KBM-7 (cell line): ENCODE measurements around the gene CNKSR1.
A peak's percentile ranks its signal among the peaks of the same experiment; 100 is the strongest.
"Not testable (repeated sequence)": the region's sequence is repeated elsewhere in the genome, so short reads cannot be mapped to it uniquely, and the experiment has no call there.

ENCODE experiments used
- DNase-seq: peaks from one replicate; pipeline ENCODE4 v3.0.0-alpha.2; 2015
- in situ Hi-C: fragments of 300-500 bp; cut with MboI; formaldehyde crosslinking; loops from 2 replicates; pipeline ENCODE4 v1.14.3; 2020; ENCODE audit warnings: low sequenced_read_pairs, low pct_unique_long_range_greater_than_20kb, mixed read lengths

Gene CNKSR1

GRCh38 chr1:26213335-26213905, 36.1 kb downstream of the CNKSR1 start:
- no peak for DNase-seq
- in situ Hi-C loops: no loop called here

DNA sequence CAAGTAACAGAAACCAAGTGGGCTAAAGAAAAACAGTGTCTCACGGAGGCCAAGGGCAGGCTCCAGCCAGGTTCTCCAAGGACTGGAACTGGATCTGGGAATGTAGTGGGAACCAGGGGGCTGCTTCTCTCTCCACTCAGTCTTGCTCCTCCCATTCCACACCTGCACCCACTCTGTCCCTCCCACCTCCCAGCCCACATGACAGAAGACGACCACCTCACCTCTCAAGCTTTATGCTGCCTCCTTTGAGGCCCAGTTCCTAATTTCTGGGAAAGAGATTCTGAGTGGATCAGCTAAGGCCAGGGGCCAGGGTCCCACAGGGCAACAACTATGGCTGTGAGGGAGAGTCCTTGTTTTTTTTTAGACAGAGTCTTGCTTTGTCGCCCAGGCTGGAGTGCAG, 38.0 kb downstream of the CNKSR1 start:
- no peak for DNase-seq
- in situ Hi-C loops: no loop called here

DNA sequence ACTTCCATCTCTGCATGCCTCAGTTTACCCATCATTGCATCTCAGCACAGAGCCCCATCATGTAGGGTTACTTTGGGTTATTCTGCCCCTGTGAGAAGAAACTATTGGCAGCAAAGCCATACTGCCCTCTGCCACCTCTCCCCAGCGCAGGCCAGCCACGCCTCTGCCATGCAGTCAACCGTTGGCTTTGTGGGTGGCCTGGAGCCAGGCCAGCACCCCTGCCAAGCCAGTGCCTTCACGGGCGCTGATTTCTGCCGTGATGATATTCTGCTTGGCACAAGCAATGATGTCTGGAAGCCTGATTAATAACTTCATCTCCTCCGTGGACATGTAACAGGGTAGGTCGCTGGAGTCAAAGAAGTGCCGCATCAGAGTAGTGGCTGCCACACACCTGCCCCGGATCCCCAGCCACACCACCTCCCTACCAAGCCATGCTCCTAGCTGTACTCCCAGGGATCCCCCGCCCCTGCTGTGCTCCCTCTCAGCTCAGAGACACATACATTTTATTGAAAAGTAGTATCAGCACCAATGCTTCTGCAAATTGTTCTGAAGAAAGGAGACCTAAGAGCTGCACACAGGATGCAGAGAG, 41.7 kb downstream of the CNKSR1 start:
- in situ Hi-C loops: no loop called here
- no peak for DNase-seq

DNA sequence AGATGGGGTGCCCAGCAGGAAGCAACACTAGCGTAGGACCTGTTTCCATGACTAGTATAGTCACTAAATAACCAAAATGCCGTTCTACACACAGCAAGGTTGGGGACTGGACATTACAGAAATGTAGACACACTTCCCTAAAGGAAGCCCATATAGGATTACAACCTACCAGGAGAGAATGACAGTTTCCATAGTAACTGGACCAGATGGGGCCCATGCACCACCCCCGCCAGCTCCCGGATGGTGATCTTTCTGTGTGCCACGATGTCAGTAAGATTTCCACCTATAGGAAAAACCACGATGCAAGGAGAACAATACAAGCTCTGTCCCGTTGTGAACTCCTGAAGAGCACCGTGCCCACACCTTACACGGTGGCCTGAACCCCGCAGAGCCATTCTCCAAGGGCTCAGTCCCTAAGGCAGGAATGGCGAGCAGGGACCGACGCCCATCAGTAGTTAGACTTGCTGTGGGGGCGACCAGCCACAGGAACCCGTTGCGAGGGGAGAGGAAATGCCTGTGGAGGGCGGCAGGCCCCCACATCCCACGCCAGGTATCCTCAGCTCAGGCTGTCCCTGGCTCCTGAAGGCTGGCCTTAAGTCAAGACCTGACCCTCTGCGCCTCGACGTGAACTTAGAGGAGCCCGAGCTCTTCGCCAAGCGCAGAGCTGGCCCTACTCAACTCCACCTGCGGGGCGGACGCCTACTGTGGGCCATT, 43.1 kb downstream of the CNKSR1 start:
- in situ Hi-C loops: no loop called here

DNA sequence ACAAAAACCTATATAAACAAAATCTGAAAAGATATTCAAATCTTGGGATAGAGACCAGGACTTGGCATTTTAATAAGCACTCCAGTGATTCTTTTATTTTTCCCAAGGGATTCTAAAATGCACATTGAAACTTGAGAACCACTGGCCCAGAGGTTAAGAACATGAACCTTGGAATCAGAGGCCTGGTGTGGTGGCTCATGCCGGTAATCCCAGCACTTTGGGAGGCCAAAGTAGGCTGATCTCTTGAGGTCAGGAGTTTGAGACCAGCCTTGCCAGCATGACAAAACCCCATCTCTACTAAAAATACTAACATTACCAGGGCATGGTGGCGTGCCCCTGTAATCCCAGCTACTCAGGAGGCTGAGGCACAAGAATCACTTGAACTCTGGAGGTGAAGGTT, 43.8 kb downstream of the CNKSR1 start:
- DNase-seq: no peak
- in situ Hi-C loops: no loop called here

More for the DNA sequence above, 43.1 kb downstream of the CNKSR1 start:
- no peak for DNase-seq

GRCh38 chr1:26224606-26225005, 47.3 kb downstream of the CNKSR1 start:
- no peak for DNase-seq
- in situ Hi-C loops: no loop called here

- in situ Hi-C loops: no loop called here
- no peak for DNase-seq
Observed at GRCh38 chr1:26225033-26225831, 47.9 kb downstream of the CNKSR1 start.

GRCh38 chr1:26230682-26231081, 53.4 kb downstream of the CNKSR1 start:
- DNase-seq: peak; percentile 22
- in situ Hi-C loops: not testable (repeated sequence)

- in situ Hi-C loops: no loop called here
- DNase-seq: peak; percentile 99
Observed at GRCh38 chr1:26233903-26234643, 56.8 kb downstream of the CNKSR1 start, which contains the start of gene CEP85. TSS of gene CEP85 (plus strand) at chr1:26234200. CDS start at chr1:26239784, 5,584 bp downstream.

DNA sequence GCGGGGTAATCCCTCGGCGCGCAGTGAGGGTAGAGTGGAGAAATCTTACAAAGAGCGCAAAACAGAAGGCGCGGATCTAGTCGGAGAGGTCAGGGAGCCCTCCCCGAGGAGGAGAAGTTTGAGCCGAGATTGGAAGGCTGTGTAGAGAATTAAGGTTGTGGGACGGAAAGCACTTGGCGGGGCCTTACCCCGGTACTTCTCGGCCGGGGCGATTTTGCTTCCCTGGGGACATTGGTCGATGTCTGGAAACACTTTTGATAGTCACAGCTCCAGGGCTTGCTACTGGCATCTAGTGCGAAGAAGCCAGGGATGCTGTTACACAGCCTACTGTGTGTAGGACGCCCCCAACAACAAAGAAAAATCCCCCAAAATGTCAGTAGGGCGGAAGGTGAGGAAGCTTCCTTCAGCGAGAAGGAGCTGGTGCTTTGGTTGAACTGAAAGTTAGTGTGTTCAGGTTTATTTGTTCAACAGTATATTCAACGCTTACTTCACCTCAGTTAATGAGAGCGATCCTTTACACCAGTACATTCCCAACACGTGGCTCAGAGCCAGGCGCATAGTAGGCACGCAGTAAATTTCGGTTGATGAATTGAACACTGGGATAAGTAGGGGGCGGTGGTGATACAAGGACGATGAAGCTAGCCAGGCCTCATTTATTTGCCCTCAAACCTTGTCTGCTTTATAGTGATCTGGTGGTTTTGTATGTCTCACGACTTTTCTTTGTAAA, 57.5 kb downstream of the CNKSR1 start:
- peak; percentile 58 for DNase-seq
- in situ Hi-C loops: no loop called here

DNA sequence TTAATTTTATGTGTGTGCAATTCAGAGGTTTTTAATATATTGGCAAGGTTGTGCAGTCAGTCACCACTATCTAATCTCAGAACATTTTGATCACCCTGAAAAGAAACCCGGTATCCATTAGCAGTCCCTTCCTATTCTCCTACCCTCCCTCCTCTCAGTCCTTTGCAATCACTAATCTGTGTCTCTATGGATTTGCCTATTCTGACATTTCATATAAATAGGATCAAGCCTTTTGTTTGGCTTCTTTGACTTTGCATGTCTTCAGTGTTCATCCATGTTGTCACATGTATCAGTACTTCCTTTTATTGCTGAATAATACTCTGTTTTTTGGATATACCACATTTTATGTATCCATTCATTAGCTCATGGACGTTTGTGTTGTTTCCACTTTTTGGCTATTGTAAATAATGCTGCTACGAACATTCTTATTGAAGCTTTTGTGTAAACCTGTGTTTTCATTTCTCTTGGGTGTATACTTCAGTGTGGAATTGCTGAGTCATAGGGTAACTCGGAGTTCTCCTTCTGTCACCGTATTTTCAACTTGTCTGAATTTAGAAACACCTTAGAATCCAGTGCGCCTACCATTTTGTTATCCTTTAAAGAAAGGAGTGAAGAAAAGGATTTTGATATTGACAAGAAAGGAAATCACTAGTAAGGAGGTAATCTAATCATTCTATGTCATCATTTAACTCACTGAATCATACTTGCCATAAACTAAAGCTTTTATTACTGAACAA, 60.1 kb downstream of the CNKSR1 start:
- in situ Hi-C loops: no loop called here
- peak; percentile 39 for DNase-seq
